NCI-H1417 (cell line): Measurements from ENCODE around the gene DCHS2.
"Not testable (repeated sequence)": the region's sequence is repeated elsewhere in the genome, so short reads cannot be mapped to it uniquely, and the experiment has no call there.

Experiments
- DNase-seq, 3 experiments: peaks; one replicate each; lab custom pipeline; 2025; lab: John Stamatoyannopoulos, UW

DCHS2 gene

GRCh38 chr4:154217384-154217783 is 274.2 kb downstream of the DCHS2 start:
- DNase-seq = not testable (repeated sequence)

GRCh38 chr4:154211506-154211905 is 280.1 kb downstream of the DCHS2 start:
- DNase-seq = no peak

DNA sequence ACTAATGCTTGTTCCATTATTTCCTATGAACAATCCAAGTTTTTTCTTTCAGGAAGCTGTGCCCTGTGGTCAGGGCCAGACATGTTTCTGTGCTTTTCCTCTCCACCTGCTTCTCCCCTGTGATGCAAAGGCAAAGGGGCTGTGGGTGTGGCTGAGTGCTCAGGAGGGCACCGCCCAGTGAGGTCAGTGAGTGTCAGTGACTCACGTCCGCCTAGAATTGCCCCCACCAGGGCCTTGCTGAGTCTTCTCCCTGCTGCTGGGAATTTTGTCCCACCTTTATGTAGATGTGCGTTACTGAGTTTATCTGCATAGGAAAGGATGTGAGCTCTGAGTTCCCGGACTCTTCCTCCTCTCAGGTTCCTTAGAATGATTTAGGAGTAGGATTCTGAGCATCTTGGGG is 283.2 kb downstream of the DCHS2 start:
- DNase-seq = no peak

DNA sequence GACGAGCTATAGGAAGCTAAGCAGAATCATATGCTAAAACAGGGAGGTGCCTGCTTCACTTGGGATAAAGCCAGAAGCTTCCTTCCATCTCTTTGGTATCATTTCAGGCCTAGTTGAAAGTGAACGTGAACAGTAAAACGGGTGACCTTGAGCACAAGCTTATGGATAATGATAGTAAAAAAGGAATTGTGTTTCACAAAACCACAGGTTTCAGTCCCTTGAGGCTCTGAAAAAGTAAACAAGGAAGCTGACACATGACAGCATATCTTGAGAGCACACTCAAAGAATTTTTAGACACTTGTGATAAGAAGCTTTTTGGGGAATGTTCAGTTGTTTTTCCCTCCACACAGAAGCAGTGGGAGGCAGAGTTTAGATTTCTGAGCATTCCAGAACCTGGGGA is 286.1 kb downstream of the DCHS2 start:
- no peak for DNase-seq

GRCh38 chr4:154194649-154195048 is 296.9 kb downstream of the DCHS2 start:
- DNase-seq = no peak

DNA sequence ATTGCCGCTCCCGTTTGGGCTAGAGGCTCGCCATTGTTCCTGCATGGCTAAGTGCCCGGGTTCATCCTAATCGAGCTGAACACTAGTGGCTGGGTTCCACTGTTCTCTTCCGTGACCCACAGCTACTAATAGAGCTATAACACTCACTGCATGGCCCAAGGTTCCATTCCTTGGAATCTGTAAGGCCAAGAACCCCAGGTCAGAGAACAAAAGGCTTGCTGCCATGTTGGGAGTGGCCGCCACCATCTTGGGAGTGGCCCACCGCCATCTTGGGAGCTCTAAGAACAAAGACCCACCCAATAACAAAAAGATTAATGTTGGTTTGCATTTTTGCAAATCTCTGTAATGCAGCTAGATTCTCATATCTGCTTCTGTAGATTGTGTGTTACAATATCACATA is 299.0 kb downstream of the DCHS2 start:
- DNase-seq = no peak

DNA sequence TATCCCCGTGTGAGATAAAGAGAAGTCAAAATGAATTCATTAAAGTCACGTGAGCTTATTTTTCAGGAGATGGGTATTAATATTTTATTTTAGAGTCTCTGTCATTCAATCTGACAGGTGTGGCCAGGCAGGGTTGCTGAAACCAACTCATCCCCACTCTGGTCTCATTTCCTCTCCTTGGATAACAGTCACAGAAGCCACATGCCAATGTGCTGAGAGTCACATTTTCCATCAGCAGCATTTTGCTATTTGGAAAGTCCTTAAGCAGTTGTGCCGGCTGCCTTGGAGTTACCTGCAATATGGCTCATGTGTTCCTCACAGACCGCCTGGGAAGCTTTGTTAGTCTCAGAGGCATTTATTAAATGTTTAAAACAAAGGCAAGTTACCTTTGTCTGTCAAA is 302.3 kb downstream of the DCHS2 start:
- no peak for DNase-seq

- no peak for DNase-seq
These were observed 304.7 kb downstream of the DCHS2 start for GRCh38 chr4:154186888-154187287.

GRCh38 chr4:154186035-154186434 is 305.6 kb downstream of the DCHS2 start:
- no peak for DNase-seq

DNA sequence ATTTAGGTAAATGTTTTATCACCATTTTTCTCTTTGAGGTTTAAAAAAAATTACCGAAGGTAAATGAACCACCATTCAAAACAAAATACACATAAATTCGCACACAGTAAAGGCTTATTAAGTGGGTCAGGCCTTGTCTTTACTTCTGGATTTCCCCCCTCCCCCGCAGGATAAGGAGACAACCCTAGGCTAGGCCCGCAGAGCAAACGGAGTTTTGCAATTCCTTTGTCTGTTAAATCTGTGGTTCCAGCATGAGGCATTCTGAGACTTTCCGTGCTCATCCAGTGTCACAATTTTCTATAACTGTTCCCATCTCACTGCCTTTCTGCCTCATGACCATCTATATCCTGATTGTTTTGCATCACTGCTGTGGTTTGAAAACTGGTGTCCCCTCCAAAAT is 307.4 kb downstream of the DCHS2 start:
- DNase-seq = no peak

DNA sequence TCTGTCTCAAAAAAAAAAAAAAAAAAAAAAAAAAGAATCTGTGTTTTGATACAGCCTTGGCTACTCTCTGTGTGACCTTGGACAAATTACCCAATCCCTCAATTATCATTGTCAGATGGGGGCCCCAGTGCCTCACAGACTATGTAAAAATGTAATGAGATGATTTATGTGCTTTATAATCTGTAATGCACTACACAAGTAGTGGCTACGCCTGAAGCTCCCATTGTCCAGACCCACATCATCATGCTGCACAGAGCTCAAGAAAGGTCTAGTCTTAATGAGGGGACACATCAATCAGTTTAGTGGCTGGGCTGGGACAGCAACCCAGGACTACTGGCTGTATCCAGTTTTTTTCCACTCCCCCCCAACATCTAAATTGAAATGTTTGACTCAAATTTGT is 308.3 kb downstream of the DCHS2 start:
- no peak for DNase-seq
